NT2/D1 (cell line): ENCODE measurements around the gene TDRD6.

Experiments used
- SUZ12 ChIP-seq: IDR thresholded peaks from 2 replicates; pipeline ENCODE4 v1.6.1; 2011; ENCODE audit not compliant: insufficient read length, insufficient read depth; ENCODE audit errors: extremely low read depth
- YY1 ChIP-seq: IDR thresholded peaks from 2 replicates; pipeline ENCODE4 v1.6.1; 2011; ENCODE audit not compliant: insufficient read length, insufficient read depth
- ZNF274 ChIP-seq: IDR thresholded peaks from 2 replicates; pipeline ENCODE4 v1.6.1; 2011; ENCODE audit warnings: mild to moderate bottlenecking, low read depth, low read length

DNA sequence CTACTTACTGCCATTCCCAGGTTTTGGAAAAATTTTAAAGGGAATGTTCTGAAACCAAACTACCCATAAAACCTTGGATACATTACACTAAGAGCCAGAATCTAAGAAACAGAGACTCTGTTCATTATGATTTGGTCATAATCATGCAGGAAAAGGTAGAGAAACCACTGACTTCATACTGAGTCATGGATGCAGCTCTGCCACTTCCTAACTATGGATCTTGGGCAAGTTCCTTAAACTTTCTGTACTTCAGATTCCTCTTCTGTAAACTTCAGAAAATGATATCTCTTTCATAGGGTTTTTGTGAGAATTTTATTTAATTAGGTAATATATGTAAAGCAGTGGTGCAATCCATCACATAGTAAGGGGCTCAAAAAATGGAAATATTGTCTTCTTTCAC is 27.5 kb downstream of the TDRD6 start:
- TF ChIP-seq SUZ12: no peak
- TF ChIP-seq YY1: no peak
- no peak for TF ChIP-seq ZNF274
